ENCODE results near the gene SOBP.

DNA sequence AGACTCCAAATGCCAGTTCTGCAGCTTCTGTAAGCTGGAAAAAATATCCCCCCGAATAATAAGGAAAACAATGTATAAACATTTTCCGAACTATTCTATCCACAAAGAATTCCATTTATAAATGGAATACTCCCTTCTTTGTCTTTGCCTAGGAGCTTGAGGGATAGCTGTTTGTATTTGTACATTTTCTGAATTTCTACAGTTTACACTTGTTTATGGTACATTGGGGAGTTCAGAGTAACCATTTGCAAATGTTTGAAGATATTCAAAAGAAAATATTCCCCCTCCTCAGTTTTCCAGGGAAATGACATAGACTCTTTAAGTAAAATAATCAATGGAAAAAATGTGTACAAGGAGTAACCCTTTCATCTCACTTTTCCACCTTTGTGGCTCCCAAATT, 149.6 kb downstream of the SOBP start:
- TF ChIP-seq, protein P1, sequence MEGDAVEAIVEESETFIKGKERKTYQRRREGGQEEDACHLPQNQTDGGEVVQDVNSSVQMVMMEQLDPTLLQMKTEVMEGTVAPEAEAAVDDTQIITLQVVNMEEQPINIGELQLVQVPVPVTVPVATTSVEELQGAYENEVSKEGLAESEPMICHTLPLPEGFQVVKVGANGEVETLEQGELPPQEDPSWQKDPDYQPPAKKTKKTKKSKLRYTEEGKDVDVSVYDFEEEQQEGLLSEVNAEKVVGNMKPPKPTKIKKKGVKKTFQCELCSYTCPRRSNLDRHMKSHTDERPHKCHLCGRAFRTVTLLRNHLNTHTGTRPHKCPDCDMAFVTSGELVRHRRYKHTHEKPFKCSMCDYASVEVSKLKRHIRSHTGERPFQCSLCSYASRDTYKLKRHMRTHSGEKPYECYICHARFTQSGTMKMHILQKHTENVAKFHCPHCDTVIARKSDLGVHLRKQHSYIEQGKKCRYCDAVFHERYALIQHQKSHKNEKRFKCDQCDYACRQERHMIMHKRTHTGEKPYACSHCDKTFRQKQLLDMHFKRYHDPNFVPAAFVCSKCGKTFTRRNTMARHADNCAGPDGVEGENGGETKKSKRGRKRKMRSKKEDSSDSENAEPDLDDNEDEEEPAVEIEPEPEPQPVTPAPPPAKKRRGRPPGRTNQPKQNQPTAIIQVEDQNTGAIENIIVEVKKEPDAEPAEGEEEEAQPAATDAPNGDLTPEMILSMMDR (IDR thresholded peaks at IDR 0.05) = no peak
- no peak for TF ChIP-seq POLR2A (IDR thresholded peaks at IDR 0.05)

All from thyroid gland (tissue), 4 donors.